HG03060 (cell line): ENCODE measurements around the gene CAMK2G.

Experiments used
- ATAC-seq: cut with Tn5 transposase; IDR thresholded peaks from one replicate; pipeline ENCODE4 v1.9.1; 2021; ENCODE audit warnings: low read depth, moderate number of reproducible peaks; ENCODE audit not compliant: unreplicated experiment

Gene CAMK2G

DNA sequence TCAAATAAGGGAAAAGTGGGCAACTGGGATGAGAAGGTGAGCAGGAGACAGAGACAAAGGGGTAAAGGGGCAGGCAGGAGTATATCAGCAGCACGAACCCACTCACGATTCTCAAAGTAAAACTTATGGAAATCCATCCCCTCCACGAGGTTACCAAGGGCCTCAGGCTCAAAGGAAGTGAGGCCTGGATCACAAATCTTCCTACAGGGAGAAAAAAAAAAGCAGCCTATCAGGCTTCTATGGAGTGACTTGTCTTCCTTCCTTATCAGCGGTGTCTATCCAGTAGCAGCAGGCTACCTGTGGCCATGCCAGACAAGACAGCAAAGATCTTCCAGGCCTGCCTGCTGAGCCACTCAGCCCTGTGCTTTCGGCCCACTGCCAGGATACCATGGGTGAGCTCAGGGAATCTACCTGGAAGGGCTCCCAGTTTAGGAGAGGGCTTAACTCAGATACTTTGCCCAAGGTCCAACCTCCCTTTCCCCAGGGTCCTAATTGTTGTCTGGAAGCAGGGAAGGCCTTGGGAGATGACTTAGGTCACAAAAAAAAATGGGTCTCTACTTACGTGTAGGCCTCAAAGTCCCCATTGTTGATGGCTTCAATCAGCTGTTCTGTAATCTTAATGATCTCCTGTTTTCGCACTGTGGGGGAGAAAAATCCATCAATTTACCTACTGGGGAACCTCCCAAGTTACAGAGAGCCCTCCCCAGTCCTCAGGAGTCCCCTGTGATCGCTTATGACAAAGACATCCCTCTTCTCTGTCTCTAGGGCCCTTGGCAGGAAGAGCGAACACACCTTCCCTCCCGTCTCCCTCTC lies 57.2 kb downstream of the CAMK2G start:
- no peak for ATAC-seq

DNA sequence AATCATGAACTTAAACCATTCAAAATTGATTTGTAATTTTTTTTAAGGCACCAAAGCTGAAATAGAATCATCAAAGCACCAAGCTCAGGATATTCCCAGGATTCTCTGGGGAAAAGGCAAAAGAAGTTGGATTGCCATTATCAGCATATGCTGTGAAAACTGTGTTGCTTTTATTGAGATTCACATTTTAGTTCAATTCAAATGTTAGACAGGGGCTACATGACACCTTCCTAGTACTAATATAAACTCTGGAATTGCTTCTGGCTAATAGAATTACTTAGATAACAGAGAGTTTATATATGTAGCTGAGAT lies 58.7 kb downstream of the CAMK2G start:
- no peak for ATAC-seq

DNA sequence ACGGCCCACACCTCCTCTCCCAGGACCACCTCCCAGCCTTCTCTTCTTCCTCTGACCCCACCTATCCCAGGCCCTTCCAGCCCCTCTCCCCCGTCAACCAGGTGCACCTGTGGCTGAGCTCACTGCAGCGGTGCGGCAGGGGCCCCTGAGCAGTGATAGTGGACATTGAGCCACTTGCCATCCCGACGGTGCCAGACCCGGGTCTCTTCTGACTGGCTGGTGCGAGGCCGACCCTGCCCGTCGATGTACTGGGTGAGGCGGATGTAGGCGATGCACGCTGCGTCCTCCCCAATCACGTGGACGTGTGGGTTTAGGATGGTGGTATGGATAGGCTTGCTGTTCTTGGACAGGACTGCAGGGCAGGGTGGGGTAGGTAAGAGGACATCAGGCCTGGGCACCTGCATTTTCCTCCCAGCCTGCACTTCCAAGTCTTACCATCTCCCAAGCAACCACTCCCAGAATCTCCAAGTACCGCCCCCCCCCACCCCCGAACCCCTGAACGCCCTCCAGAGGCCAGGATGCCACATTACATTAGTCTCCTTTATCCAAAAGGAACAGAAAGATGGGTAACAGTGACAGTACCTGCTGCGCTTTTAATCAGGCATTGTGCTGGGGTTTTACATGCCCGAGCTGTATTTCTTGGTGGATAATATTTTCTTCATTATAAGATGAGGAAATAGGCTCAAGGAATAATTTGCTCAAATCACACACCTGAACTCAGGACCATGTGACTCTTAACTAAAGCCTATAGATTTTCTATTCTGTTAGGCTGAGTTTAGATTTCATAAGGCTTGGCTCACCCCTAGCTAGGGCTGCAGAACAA lies 59.2 kb downstream of the CAMK2G start:
- ATAC-seq, result no peak

DNA sequence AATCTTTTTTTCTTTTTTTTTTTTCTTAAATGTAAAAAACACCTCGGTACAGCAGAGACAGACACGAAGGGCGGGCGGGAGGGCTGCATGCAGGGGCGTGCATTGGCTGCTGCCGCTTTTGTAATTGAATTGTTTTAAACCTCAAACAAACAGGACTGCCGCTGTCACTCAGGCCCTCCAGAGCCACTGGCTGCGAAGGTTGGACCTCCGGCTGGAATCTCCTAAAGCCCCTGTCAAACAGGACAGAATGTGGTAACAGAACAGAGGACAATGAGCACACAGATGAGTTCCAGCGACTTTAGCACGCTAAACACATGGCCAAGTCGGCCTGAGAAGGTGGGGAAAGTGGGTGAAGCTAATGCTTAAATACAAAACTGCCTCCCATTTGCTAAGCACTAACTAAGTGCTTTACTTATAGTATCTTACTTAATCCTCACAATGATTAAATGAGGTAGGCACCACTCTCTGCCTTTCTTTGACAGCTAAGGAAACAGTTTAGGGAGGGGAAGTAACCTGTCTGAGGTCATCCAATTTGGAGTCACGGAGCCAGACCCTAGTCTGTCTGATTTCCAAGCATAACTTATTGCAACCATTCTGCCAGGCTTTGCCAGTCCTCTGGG lies 60.0 kb downstream of the CAMK2G start:
- no peak for ATAC-seq

DNA sequence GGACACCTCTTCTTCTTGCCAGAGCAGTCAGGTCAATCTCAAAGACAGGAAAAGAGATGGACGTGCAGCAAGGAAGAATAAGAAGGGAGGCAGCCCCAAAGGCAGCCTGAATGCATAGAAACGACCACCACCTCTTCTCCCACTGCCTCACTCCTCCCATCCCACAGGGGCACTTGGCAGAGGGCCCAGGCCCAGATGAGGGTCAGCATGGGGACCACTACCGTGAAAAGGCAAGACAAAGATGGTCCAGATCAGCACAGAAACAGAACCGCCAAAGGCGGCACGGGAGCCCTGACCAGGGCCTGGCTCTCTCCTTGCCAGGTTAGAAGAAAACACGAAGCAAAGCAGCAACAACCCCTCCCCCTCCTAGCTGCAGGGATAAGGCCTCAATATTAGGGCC lies 61.0 kb downstream of the CAMK2G start:
- no peak for ATAC-seq

DNA sequence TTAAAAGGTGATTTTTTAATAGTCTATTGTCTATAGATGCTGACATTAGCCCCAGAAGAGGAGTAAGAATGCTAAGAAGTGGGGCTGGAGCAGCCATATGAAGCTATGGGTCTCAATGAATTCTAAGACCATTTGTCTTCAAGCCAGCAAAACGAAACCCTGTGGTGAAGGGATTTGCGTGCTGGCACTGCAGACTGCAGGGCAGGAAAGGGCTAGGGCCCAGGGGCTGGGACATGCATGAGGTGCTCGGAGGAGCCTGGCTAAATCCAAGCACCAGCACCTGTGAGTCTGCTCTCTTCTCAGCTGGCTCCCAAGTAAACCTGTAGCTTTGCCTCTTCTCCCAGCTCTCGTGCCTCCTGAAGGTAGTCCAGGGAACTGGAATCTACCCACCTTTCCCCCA lies 61.7 kb downstream of the CAMK2G start:
- no peak for ATAC-seq

DNA sequence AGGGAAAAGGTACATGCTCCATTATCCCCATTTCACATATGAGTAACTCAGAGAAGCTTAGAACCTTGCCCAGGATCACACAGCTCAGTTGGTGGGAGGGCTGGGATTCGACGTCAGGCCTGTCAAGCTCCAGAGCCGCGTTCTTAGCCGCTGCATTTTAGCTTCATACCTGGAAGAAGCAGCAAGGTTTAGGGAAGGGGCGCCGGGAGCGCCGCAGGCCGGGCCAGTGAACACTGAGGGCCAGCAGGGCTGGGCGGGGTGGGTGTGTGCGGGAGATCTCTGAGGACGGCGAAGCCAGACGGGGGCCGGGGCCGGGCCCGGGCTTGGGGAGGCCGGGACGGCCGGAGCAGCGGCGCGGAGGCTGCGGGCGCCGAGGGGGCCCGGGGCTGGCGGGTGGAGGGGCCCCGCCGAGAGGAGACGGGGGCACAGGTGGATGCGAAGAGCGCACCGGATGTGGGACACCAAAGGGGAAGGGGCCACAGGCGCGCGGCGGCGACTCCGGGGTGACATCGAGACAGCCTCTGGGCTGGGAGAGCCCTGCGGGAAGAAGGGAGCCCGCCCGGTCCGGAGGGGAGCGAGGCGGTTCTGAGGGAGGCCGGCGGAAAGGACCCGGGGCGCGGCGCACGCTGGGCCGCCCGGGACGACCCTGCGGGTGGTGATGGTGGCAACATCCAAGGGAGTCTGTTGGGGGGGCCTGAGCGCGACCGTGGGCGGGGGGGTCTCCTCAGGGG lies 63.5 kb downstream of the CAMK2G start:
- ATAC-seq, result peak; percentile 11

DNA sequence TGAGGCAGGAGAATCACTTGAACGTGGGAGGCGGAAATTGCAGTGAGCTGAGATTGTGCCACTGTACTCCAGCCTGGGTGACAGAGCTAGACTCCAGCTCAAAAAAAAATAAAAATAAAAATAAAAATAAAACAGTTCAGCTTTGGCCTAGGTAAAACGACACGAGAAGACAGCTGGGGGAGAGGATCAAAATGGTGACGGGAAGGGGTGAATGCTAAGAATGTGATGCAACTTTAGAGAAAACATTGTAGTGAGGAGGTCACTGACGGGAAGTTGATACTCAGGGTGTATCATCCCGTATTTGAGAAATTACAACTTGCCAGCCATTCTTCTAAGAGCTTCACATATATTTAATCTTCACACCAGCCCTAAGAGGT lies 64.0 kb downstream of the CAMK2G start:
- ATAC-seq, result no peak

DNA sequence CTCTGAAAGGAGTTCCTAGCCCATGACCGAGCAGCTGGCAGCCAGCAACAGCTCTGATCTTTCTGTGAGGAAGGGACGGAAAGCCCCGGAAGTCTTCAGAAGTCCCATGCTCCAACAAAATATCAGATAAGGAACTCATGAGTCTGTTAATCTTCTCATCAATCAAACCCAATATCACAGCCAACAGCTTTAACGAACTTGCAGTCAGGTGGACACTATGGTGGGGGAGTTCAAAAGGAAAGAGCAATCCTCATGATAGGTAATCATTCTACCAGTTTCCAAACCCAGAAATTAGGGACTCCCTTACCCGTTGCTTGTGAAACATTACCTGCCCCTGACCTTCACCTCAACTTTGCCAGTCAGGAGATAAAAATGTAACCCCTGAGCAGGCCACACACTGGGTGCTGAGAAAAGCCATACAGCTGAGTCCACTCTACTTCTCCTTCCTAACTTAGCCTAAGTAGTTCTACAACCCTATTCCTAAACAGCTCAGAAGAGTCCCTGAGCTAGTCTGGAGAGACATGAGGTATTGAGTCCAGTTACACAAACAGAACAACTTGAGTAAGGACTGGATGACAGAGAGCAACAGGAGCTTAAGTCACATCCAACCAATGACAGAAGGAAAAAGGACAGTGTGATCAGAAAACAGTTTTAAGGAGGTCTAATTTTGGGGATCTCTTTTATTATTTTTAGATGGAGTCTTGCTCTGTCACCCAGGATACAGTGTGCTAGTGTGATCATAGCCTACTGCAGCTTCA lies 65.1 kb downstream of the CAMK2G start:
- ATAC-seq, result no peak

DNA sequence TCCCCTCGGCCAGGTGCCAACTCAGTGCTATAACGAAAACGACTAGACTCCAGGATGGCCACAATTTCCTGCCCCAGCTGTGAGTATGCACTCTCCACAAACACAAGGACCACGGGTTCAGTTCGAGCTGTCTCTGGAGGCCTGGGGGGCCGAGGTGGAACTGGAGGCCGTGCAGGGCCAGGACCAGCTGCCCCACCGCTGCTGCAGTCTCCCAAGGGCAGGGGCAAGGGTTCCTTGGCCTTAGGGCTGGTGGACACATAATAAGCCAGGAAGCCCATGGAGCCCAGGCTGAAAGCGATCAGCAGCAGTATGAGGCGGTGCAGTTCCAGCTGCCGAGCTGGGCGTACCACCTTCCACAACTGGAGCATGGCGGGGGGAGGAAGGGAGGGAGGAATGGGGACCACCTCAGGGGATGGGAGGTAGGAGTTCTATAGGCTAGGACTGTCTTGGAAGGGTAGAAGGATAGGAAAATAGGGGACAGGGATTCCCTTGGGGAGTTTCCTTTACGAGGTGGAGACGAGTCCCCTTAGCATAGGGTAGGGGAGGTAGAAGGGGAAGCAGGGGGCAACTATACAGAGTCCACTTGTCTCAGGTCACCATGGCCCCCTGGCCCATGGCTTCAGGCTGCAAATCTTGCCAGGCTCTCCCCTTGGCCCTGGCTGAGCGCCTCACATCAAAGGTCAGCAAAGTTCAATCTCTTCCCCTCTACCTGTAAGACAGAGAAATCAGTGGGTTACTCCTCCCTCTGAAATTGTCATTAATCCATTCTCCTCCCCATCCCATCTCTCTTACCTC lies 66.1 kb downstream of the CAMK2G start:
- no peak for ATAC-seq

DNA sequence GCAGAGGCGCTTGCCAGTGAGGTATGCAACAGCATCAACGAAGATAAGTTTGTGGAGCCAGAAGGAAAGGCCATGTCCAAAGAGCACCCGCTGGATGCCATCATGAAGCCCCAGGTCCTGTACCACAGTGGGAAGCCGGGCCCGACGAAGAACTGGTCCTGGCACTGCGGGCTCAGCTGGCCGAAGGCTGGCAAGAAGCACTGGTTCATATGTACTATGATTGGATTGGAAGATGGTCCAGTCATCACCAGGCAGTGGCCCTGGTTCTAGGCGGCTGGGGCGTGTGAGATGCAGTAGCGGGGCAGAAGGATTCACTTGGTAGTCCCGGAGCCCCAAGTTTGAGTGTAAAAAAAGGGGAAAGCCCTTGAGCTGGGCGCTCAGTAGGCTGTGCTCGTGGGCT lies 66.9 kb downstream of the CAMK2G start:
- ATAC-seq, result no peak

DNA sequence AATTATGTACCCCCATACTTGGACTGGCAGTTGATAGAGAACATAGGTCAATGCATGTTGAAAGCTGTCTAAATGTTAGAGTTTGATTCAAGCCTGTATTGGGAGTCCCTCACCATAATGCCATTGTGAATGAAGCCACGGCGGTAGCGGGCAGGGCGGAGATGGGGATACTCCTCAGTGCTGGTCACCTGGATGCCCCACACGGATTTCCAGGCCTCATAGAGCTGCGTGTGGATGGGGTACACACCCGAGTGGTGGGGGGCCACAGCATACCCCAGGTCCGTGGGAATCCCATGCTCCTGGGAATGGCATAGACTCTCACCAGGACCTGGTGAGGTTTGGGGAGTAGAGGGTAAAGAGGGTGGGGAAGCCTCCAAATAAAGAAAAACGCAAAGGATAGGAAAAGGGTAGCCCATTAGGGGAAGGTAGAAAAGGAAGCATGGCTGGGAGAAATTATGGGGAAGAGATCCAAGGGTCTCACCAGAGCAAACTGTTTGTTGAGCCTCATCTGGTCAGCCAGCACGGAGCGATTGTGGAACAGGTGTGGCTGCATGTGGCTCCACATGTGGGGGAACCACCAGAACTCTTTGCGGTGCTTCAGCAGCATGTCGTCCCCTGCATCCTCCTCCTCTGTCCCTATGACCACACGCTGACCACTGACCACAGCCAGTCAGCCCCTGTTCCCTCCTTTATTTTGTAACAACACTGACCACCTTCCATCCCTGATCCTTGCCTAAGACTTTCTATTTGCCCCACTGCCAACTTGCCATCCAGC lies 68.0 kb downstream of the CAMK2G start:
- no peak for ATAC-seq

DNA sequence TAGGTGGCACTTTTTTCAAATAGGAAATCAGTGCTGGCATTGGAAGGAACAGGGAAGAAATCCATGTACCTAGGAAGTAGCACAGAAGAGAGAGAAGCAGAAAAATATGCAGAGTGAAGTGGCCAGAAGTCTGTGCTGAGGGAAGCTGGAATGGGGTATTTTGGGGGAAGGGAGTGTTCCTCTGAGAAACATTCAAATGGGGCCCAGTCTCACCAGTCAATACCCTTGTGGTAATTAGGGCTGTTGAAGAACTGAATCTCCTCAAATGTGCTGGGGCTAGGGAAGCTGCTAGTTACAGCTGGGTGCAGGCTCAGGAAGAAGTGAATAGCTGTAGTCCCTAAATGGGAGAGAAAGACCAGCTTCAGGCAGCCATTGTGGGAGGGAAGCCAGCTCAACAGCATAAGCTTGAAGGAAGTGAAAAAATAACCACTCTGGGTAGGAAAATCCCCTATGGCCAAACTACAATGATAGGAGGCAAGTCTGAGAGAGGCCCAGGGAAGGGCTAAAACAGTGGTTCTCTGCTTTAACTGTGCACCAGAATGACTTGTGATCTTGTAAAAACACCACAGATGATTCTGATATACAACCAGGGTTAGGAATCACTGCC lies 70.6 kb downstream of the CAMK2G start:
- ATAC-seq, result no peak

DNA sequence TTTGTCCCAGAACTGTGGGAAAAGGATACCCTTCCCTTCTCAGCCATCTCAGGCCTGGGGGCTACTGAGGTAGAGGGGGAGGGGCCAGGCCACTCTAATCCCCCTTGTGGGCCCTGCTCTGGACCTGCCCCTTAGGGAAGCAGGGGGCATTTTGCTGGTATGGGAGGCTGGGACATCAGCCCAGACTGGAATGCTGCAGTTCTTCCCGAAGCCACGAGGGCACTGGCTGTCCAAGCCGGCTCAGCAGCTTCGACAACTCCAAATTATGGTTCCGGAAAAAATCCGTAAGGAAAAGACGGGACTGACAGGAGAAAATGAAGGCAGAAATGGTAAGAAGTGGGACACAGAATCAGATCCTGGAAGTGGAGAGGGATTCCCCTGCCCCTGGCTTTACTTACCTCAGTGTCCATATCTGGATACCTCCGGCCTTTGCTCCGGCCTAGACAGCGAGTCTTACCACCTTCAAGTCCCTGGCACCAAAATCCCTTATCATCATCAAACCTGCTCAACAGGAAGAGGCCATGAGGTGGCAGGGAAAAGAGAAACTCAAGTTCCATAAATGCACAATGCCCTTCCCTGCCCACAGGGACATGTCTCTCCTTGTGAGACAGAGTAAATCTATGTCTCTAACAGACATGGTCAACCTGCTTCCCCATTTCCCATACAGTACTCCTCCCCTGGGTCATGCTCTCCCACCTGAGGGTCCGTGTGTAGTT lies 71.9 kb downstream of the CAMK2G start:
- ATAC-seq, result no peak

DNA sequence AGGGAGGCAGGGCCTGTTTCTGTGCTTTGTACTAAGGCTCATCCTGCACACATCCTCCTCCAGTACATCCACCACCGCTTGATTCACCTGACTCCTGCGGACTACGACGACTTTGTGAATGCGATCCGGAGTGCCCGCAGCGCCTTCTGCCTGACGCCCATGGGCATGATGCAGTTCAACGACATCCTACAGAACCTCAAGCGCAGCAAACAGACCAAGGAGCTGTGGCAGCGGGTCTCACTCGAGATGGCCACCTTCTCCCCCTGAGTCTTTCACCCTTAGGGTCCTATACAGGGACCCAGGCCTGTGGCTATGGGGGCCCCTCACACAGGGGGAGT lies 73.1 kb downstream of the CAMK2G start:
- no peak for ATAC-seq

DNA sequence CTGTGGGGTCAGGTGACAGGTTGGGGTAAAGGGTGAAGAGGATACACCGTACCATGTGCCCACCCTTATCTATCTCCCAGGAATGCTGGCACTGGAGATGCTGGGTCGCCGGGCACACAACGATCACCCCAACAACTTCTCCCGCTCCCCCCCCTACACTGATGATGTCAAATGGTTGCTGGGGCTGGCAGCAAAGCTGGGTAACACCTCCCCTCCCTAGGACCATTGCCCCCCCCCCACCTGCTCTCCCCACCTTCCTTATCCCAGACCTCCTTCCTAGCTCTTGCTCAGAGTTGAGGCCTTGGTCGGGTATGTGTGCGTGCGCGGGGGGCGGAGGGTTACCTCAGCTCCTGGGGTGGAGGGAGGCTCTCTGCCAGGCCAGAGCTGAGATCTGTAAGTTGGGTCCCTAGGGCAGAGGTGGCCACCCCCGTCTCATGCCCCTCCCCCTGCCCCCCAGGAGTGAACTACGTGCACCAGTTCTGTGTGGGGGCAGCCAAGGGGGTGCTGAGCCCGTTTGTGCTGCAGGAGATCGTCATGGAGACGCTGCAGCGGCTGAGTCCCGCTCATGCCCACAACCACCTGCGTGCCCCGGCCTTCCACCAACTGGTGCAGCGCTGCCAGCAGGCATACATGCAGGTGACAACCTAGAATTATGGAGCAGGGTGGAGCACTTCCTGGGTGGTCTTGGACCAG lies 73.6 kb downstream of the CAMK2G start:
- no peak for ATAC-seq

DNA sequence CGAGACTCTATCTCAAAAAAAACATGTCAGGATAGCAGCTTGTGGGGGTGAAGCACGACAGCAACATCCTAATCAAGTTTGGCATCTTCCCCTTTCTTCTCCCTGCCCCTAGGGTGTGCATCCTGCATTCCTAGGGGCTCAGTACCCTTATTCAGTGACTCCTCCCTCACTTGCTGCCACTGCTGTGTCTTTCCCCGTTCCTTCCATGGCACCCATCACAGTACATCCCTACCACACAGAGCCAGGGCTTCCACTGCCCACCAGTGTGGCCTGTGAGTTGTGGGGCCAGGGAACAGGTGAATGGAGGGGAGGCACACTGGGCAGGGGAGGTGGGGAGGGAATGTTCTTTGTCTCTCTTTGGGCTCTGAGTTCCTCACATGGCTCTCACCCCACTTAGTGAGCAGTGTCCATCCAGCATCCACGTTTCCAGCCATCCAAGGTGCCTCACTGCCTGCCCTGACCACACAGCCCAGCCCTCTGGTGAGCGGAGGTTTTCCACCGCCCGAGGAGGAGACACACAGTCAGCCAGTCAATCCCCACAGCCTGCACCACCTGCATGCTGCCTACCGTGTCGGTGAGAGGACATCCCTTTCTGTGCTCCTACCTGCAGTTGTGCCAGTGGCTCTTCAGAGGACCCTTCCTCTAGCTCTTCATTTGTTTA lies 74.3 kb downstream of the CAMK2G start:
- ATAC-seq, result no peak
